ENCODE measurements around the gene SERPINB7. TPM values are rescaled to one million over a fixed set of nuclear protein-coding genes. Genes with fewer than 3 reads are reported as not detected.
"Not testable (repeated sequence)": the region's sequence is repeated elsewhere in the genome, so short reads cannot be mapped to it uniquely, and the experiment has no call there.

SERPINB7 gene, protein sequence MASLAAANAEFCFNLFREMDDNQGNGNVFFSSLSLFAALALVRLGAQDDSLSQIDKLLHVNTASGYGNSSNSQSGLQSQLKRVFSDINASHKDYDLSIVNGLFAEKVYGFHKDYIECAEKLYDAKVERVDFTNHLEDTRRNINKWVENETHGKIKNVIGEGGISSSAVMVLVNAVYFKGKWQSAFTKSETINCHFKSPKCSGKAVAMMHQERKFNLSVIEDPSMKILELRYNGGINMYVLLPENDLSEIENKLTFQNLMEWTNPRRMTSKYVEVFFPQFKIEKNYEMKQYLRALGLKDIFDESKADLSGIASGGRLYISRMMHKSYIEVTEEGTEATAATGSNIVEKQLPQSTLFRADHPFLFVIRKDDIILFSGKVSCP
- total RNA-seq (2014; rRNA removed; shearing (Covaris generic)) = not detected in 2 replicates

DNA sequence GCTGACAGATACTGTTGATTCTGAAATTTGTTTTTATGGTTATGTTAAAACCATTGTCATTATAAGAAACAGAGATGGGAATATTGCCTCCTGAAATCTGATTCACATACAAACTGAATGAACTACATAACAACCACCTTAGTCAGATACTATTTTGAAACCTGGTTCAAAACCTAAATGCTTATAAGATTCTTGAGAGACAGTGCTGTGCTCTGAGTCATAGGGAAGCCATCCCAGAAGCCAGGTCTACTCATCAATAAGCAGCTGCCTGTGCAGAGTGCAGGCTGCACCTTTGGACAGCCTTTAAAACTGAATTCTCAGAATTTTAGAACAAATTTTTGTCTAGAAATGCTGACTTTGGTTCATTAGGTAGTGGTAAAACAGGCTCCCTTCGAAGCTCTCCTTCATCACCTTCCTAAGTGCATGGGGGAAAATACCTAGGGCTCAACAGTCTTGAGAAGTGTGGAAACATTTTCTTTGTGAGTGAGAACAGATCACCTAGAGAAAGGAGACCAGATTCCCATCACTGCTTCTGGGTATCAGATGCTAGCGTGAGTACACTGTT lies at the start of gene SERPINB7:
SERPINB7 (plus strand) TSS at position 253 of the 565 bp plus-strand sequence. CDS start 6,955 bp downstream, outside the sequence.
- no peak for DNase-seq (ENCODE audit: low spot score)

DNA sequence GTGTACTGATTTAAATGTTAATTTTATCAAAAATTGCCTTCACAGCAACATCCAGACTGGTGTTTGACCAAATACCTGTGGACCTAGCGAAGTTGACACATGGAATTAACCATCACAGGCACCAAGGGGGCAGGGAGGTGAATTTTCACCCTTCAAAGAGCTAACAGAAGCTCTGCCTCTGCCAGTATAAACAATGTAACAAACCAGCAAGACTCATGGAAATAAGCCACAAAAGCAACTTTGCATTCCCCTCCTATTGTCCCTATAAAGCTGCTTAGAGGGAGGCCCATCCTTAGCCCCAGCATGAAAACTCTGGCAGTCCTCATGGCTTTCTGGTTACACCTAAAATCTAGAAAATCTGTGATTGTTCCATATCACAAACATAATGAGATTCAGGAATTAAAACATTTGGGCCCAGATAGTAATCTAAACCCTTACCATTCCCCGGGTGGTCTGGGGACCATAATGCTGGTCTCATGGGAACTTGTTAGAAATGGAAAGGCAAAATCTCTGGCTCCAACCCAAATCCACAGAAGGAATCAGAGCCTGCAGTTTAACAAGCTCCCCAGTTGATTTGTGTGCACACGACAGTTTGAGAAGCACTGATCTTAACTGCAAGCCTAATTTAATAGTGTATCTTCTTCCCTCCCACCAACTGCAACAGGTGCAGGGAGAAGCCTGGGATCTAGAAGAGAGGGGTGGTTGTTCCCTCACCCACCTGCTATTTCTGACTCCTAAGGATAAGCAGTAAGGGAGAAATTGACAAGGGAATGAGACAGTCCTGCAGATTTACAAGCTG lies 49.3 kb upstream of the SERPINB7 start:
- no peak for DNase-seq (ENCODE audit: low spot score)
- in situ Hi-C loops (cut with HindIII; ENCODE audit: low sequenced_read_pairs) = no loop called here

More for the DNA sequence above, at the start of gene SERPINB7:
- in situ Hi-C loops (cut with HindIII; ENCODE audit: low sequenced_read_pairs) = no loop called here

DNA sequence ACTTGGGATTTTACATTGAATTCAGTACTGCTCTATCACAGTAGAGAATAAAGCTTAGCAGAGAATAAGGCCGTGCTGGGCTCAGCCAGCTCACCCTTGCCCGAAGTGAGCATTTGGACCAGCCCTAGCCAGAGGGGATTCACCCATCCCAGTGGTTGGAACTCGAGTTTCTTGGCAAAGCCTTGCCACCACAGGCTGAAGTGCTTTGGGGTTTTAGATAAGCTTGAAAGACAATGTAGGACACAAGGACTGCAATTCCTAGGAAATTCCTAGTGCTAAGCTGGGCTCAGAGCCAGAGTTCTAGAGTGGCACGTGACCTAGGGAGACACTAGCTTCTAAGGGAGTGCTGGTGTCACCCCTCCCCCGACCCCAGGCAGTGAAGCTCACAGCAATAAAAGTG lies 44.4 kb upstream of the SERPINB7 start:
- DNase-seq (ENCODE audit: low spot score) = no peak
- in situ Hi-C loops (cut with HindIII; ENCODE audit: low sequenced_read_pairs) = no loop called here

DNA sequence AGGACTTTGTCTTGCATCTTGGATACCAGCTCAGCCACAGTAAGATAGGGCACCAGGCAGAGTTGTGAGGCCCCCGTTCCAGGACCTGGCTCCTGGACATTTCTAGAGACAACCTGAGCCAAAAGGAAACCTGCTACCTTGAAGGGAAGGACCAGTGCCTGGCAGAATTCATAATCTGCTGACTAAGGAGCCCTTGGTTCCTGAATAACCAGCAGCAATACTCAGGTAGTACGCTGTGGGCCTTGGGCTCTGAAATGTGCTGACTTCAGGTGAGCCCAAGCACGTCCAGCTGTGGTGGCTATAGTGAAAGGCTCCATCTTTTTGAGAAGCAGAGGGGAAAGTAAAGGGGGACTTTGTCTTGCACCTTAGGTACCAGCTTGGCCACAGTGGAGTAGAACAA lies 44.0 kb upstream of the SERPINB7 start:
- in situ Hi-C loops (cut with HindIII; ENCODE audit: low sequenced_read_pairs) = no loop called here
- no peak for DNase-seq (ENCODE audit: low spot score)

DNA sequence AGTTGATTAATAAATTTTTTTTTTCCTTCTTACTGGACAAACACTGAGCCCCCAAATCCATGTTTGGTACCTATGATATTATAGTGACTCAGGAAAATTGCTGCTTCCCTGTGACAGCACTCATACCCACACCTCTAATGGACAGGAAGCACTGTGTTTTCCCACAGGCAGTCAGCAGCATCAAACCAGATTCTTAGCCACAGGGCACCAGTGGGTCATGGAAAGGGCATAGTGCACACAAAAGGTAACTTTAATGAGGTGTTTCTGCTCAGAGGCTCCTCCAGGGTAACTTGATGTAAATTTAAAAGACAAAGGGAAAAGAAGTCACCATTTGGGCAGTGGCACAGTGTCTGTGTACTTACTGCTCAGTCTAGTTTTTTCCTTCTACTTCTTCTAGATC lies 38.3 kb upstream of the SERPINB7 start:
- no peak for DNase-seq (ENCODE audit: low spot score)
- in situ Hi-C loops (cut with HindIII; ENCODE audit: low sequenced_read_pairs) = no loop called here

DNA sequence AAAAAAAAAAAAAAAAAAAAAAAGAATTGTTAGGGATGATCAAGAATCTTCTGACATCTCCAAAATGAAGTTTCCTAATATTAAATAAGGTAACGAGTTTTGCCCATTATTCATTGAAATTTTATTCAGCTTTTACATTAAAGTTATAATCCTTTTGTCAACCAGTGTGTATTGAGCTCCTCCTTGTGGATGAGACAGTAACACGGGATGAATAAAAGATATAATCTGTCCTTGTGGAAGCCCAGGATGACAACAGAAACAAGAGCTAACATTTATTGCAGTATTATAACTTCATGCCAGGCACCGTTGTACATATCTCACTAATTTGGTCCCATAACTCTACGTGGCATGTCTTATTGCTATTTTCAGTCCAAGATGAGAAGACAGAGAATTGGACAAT lies 33.4 kb upstream of the SERPINB7 start:
- in situ Hi-C loops (cut with HindIII; ENCODE audit: low sequenced_read_pairs) = no loop called here
- DNase-seq (ENCODE audit: low spot score) = no peak

DNA sequence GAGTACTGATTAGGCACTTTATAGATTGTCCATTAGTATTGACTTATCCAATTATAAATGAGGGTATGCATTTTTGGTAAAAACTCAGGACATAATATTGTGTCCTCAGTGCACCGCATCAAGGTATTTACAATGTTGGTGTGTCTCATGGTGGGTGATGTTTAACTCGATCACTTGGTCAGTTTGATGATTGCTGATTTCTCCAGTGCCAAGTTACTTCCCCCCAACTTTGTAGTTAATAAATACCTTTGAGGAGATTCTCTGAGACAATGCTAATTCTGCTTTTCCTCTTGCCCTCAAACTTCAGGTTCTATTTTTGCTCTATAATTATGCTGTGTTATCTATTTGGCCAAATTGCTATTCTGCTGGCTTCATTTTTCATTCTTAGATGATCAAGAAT lies 28.2 kb upstream of the SERPINB7 start:
- no peak for DNase-seq (ENCODE audit: low spot score)
- in situ Hi-C loops (cut with HindIII; ENCODE audit: low sequenced_read_pairs) = no loop called here

DNA sequence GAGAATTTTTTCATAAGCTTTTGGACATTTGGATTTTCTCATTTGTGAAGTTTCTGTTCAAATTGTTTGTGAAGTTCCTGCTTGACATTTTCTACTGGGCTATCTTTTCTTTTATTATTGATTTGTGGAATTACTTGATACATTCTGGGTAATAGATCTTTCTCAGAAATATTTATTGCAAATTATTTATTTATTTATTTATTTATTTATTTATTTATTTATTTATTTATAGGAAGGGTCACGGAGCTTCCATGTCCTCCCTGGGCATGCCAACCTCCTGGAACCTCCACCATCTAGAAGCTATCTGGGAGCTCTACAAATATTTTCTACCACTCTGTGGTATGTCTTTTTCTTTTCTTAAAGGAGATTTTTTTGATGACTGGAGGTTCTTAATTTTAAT lies 25.7 kb upstream of the SERPINB7 start:
- no peak for DNase-seq (ENCODE audit: low spot score)
- in situ Hi-C loops (cut with HindIII; ENCODE audit: low sequenced_read_pairs) = no loop called here

DNA sequence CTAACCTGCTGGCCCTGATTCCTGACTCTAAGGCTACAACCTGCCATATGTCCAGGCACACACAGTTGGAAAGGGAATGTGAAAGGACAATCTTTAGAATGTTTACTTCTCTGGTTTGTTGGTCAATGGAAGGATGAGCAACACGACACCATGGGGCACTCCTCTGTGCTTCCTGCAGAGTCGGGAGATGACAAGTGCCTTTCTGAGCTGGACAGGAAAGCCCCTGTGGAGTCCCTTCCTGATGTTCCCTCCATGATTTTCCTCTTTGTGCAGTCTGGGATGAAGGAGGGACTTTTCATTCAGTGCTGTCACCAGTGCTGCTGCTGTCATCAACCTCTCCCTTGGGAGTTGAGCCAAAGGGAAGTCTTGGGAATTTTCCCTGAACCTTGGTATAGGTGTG lies 22.6 kb upstream of the SERPINB7 start:
- in situ Hi-C loops (cut with HindIII; ENCODE audit: low sequenced_read_pairs) = no loop called here
- no peak for DNase-seq (ENCODE audit: low spot score)

DNA sequence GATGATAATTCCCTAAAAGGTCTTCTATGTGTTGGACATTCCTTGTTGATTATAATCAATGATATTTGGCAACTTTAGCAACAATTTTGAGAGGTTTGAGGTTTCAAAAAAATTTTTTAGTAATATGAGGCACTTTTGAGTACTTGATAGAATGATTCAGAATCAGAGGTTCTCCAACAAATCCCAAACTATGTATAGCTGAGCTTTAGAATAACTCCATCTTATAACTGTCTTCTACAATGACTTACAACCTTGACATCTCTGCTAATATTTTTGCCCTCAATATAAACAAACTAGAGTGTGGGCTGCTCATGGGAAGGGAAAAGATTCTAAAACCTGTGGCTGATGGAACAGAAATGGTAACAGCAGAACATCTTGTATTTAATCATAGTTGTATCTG lies 21.5 kb upstream of the SERPINB7 start:
- DNase-seq (ENCODE audit: low spot score) = no peak
- in situ Hi-C loops (cut with HindIII; ENCODE audit: low sequenced_read_pairs) = no loop called here

DNA sequence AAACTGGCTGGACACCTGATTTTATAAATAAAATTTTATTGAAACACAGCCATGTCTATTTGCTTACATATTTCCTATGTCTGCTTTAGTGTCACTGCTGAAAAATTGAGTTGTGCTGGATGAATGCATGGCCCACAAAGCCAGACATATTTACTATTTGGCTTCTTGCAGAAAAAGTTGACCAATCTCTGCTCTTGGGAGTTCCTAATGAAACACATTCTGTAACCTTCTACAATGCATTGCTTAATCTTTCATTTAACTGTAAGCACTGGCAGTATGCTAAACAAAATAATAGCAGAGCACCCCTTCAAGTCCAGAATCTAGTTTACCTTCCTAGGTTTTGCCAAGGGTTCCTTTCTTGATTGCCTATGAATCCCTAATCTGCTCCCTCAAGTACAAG lies 17.7 kb upstream of the SERPINB7 start:
- in situ Hi-C loops (cut with HindIII; ENCODE audit: low sequenced_read_pairs) = no loop called here
- no peak for DNase-seq (ENCODE audit: low spot score)

DNA sequence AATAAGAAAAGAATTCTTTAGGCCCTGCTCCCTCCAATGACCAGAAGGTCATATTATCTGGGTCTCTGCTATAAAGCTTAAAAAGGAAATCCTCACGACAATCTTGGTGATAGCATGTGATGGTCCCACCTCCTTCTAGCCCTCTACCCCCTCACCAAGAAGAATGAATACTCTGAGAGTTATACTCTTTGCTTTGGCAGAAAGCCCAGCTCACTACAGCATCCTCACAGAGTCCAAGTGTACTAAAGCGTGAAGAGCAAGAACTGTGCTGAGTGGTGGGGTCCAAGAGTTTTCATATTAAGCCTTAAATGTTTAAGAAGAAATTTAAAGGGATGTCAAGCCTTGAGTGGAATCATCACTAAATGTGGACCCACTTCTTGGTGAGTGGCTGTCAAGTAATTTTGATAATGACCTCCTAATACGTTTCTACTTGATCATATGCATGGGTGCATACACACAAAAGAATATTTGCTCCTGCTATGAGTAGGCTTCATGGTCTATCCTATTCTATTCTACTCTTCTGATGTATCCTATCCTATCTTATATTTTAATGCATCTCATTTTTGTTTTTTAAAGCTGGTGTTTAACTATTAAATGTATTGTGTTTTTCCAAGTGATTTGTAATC lies 16.5 kb upstream of the SERPINB7 start:
- in situ Hi-C loops (cut with HindIII; ENCODE audit: low sequenced_read_pairs) = no loop called here
- DNase-seq (ENCODE audit: low spot score) = no peak

DNA sequence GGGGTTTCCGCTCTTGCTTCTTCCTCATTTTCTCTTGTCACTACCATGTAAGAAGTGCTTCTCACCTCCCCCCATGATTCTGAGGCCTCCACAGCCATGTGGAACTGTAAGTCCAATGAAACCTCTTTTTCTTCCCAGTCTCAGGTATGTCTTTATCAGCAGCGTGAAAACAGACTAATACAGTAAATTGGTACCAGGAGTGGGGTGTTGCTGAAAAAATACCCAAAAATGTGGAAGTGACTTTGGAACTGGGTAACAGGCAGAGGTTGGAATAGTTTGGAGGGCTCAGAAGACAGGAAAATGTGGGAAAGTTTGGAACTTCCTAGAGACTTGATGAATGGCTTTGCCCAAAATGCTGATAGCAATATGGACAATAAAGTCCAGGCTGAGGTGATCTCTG lies 15.4 kb upstream of the SERPINB7 start:
- DNase-seq (ENCODE audit: low spot score); in situ Hi-C loops (cut with HindIII; ENCODE audit: low sequenced_read_pairs): not testable (repeated sequence)

DNA sequence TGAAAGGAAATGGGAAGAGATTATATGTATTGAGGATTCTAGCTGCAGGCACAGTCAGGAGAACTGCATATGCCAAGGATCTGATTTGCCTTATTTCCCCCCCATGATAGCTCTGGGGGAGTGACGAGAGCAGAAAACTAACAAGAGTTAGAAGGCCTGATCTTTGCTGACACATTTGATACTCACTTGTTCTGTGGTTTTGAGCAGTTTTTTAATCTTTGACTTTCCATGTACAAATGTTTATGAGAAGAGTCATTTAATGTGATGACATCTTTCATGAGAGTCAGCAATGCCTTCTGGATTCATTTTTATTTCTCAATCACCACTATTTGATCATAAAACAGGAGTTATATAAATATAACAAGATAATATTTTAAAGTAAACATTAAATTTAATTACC lies 12.7 kb upstream of the SERPINB7 start:
- in situ Hi-C loops (cut with HindIII; ENCODE audit: low sequenced_read_pairs) = no loop called here
- DNase-seq (ENCODE audit: low spot score) = no peak

DNA sequence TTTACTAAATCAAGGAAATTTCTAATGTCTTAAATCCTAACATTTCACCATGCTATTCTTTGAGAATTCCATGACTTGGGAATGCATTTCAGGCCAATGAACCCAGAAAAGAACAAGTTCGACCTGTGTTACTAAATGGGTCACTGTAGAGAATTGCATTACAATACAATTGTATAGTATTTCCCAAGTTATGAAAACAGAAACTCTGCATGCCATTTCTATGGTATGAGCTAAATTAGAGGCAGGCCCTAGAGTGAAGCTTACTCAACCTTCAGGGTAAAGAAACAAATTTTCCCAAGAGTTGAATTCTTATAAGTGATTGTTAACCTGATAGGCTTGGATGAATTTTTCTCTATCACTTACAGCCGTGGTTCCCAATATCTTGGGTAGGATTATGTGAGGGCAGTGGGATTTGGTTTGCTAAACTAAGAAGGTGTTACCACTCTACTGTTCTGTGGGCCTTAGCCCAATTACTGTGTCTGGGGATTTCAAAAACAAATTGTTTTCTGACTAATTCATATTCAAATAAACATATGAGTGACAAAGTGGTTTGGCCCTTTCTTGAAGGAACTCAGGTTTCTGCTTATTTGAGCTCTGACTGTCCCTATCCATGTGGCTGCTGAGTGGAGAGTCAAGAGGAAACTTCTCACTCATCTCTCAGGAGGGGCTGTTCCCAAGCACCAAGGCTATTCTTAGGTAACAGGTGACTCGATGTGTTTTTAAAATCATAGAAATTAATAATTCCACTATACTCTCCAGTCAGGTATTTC lies 11.2 kb upstream of the SERPINB7 start:
- DNase-seq (ENCODE audit: low spot score) = no peak
- in situ Hi-C loops (cut with HindIII; ENCODE audit: low sequenced_read_pairs) = no loop called here

DNA sequence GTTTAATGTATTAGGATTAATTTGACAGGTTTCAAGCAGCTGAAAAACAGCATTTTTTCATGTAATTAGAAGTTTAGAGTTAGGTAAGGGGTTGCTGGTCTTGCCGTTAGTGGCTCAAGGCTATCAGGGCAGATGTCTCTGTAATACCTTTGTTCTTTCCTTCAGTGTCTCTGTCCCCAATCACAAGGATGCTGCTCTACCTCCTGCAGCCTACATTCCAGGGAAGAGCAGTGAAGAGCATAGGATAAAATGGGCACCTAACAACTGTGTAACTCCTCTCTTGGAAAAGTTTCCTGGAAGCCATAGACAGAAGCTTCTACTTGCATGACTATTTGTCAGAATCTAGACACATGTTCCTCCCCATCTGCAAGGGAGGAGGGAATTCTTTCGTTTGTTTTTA lies 9.4 kb upstream of the SERPINB7 start:
- no peak for DNase-seq (ENCODE audit: low spot score)
- in situ Hi-C loops (cut with HindIII; ENCODE audit: low sequenced_read_pairs) = no loop called here

DNA sequence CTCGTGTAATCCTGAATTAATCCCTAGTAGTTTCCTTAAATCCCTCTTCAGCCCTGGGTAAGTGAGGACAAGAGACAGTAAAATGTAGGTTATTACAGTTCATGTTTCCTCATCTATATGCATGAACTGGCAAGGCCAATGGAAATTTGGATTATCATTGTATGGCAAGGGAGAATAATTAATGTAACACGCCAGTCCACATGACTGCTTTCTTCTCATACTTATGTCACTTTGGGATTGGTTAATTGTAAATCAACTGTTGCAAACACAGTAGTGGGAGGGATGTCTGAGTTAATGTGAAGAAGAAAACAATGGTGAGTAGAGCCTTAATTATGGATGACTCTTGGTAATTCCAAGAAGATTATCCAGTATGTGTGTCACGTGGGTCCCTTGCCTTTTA lies 1.7 kb upstream of the SERPINB7 start:
- in situ Hi-C loops (cut with HindIII; ENCODE audit: low sequenced_read_pairs) = no loop called here
- DNase-seq (ENCODE audit: low spot score) = no peak

DNA sequence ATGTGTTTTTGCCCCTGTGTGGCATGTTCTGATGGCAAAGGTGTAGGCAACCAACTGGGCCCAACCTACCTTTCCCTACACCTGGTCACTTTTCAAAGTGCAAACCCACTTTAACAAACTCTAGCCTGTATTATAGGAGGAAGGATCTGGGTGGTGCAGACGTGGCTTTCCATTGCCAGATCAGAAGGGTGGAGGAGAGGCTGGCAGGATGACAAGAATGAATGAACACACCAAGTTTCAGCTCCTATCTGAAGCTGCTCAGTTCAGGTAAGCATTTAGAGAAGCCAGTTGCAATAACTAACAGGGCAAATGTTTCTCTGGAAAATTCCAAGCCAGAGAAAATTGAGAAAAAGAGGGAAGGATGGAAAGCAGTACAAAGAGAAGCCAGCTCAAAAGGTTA lies 707 bp upstream of the SERPINB7 start:
- in situ Hi-C loops (cut with HindIII; ENCODE audit: low sequenced_read_pairs) = no loop called here

DNA sequence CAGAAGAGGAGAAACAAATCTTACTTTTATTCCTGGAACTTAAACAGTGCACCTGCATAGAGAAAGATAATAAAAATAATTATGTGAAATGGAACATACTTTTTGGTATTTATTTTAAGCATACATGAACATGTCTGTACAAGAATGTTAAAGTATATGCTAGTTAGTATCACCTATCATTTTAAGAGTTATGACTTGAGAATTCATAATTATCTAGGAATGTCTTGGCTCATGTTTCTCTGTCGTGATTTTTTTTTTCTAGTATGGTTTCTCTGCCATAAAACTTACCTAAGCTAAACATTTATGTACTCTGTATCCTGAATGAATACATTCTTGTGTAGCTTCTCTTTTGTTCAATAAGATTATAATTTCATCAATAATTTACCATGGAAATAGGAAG lies 4.2 kb downstream of the SERPINB7 start:
- in situ Hi-C loops (cut with HindIII; ENCODE audit: low sequenced_read_pairs) = no loop called here
- no peak for DNase-seq (ENCODE audit: low spot score)

More for the DNA sequence above, 707 bp upstream of the SERPINB7 start:
- no peak for DNase-seq (ENCODE audit: low spot score)
